NK-92 treated with Interleukin-12 subunit alpha and Interleukin-12 subunit beta, amount 100 ng/mL, for 24 hours (cell line): ENCODE measurements around the gene ORAI3.

Source experiments
- DNase-seq: peaks from one replicate; lab custom pipeline; 2025; lab: John Stamatoyannopoulos, UW

The ORAI3 gene

DNA sequence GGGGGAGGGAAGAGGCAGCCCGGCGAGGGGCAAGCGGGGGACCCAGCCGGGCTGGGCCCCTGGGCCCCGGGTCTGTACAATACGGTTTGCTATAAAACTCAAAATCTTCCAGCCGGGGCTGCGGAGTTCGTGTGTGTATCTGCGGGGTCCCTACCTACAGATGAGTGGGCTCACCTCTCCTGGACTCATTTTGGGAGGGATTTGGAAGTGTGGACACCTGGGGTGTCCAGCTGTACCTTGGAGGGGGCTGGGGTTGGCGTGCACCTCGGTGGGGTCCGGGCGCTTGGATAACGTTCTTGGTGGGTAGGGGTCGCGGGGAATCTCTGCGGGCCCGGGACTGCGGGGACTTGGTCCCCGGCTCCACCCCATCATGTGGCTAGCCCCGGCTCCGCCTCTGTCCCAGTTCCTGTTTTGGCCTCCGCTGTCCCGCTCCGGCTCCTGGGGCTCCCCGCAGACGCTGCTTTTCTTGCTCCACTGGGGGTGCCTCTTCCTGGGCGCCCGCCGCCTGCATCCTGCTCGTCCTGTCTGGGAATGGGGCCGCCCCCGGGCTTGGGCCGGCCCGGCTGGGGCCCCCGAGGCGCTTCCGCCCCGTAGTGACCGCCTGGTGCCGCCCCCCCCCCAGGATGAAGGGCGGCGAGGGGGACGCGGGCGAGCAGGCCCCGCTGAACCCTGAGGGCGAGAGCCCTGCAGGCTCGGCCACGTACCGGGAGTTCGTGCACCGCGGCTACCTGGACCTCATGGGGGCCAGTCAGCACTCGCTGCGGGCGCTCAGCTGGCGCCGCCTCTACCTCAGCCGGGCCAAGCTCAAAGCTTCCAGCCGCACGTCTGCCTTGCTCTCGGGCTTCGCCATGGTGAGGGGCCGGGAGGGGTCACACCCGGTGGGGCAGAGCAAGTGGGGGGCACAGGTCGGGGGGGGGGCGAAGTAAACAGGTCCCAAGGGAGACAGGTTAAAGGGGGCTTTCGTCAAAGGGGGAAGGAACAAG is at the start of gene ORAI3:
Gene ORAI3, plus strand, starts transcription at position 402 of the 983 bp plus-strand sequence. Its CDS starts 222 bp downstream, at position 624.
- DNase-seq, result no peak

DNA sequence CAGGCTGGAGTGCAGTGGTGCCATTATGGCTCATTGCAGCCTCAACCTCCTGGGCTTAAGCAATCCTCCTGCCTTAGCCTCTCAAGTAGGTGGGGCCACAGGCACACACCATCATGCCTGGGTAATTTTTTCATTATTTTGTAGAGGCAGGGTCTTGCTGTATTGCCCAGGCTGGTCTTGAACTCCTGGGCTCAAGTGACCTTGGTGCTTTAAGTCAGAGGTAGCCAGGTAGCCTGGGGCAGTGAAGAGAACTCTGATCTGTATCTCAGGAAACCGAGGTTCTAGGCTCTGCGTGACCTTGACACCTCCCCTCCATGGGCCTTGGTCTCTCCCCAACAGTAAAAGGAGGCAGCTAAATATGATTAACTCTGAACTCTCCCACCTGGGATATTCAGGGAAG is 49.1 kb upstream of the ORAI3 start:
- no peak for DNase-seq

DNA sequence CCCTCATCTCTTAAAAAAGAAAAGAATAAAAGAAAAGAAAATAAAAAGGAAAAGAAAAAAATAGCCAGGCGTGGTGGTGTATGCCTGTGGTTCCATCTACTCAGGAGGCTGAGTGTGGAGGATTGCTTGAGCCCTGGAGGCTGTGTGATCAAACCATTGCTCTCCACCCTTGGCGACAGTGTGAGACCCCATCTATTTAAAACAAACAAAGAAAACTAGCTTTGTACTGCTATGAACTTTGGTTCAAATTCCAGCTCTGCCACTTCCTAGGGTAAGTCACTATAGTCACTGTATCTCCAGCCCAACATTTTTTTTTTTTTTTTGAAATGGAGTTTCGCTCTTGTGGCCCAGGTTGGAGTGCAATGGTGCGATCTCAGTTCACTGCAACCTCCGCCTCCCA is 48.3 kb upstream of the ORAI3 start:
- DNase-seq, result no peak

DNA sequence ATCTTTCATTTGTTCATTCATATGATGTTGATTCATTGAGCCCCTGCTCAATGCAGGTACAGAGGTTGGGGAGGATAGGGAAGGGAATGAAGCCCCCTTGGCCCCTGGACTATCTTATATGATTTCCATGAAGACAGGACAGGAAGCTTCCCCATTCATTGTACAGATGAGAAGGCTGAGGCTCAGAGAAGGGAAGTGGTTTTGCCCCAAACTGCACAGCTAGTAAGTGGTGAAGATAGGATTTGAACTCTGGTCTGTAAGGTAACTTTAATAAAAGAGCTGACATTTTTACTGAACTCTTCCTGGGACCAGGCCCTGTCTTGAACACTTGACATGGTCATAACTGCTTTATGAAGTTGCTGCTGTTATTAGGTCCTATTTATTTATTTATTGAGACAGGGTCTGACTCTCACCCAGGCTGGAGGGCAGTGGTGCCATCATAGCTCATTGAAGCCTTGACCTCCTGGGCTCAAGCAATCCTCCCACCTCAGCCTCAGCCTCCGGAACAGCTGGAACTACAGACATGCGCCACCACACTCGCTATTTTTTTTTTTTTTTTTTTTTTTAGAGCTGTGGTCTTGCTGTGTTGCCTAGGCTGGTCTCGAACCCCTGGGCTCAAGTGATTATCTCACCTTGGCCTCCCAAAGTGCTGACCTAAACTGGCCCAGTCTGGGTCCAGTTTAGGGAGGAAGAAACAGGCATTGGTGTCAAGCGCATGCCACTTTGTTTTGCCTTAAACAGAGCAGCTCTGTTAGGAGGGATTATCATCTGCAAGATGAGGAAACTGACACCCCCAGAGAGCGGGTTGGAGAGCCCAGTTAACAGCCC is 47.5 kb upstream of the ORAI3 start:
- DNase-seq, result no peak

DNA sequence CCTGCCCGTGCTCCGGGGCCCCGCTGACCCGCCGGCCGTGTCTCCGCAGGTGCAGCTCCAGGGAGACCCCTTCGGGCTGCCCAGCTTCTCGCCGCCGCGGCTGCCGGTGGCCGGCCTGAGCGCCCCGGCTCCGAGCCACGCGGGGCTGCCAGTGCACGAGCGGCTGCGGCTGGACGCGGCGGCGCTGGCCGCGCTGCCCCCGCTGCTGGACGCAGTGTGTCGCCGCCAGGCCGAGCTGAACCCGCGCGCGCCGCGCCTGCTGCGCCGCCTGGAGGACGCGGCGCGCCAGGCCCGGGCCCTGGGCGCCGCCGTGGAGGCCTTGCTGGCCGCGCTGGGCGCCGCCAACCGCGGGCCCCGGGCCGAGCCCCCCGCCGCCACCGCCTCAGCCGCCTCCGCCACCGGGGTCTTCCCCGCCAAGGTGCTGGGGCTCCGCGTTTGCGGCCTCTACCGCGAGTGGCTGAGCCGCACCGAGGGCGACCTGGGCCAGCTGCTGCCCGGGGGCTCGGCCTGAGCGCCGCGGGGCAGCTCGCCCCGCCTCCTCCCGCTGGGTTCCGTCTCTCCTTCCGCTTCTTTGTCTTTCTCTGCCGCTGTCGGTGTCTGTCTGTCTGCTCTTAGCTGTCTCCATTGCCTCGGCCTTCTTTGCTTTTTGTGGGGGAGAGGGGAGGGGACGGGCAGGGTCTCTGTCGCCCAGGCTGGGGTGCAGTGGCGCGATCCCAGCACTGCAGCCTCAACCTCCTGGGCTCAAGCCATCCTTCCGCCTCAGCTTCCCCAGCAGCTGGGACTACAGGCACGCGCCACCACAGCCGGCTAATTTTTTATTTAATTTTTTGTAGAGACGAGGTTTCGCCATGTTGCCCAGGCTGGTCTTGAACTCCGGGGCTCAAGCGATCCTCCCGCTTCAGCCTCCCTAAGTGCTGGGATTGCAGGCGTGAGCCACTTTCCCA is 46.6 kb upstream of the ORAI3 start:
- peak; percentile 29 for DNase-seq

DNA sequence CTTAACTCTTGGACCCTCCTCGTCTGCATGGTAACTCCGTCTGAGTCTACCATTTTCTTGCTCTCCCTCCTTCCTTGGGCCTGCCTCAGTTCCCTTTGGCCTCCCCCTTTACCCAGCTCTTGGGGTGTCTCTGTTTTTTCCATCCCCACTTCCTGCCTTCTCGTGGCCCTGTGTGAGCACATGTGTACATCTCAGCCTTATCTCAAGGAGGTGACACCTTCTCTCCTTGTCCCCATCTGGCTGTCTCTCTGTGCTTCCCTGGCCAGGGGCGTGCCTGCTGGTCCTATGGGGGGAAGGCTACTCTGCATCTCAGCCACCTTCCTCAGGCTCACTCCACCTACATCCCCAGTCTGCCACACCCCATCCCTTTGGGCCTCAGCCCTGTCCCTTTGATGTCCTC is 45.9 kb upstream of the ORAI3 start:
- no peak for DNase-seq

DNA sequence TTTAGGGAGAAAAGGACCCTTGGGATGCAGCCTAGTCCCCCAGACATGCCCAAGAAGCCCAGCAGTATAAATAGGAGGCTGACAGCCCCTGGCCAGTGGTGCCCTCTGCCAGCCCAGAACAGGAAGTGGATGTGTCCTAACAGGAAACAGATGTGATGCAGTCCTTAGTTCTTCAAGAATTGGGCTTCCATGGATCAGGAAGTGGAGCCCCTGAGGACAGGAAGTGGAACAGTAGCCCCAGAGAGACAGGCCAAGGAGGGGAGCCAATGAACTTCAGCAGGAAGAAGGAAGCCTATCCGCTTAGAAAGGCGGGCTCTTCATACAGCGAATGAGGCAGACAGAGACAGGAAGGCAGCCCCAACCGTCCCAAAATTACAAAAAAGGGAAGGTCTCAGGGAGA is 45.3 kb upstream of the ORAI3 start:
- DNase-seq, result no peak

DNA sequence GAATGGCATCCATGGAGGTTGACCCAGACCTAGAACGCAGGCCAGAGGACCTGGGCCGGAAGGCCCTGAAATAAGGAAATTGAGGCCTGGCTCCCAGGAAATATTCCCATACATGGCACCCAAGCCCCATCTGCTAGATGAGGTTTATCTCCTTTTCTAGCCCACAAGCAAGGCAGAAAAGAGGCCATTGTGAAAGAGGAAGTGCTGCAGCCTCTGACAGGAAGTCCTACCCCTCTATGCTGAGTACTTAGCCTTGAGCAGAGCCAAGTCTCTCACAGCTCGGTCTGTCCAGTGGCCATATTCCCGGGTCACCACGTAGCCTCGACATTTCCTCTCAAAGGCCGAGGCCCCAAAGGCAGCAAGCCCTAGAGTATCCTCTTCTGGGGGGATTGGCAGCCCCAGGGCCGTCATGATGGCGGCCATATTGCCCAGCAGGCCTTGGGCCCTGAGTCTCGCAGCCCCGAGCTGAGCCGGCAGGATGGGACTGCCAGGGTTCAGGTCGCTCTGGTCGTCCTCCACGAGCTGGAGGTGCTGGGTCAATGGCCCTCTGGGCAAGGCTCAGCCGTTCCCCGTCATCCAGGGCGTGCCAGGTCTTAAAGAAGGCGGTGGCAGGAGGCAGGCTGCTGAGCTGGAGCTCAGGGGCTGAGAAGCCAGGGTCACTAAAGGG is 44.6 kb upstream of the ORAI3 start:
- no peak for DNase-seq

DNA sequence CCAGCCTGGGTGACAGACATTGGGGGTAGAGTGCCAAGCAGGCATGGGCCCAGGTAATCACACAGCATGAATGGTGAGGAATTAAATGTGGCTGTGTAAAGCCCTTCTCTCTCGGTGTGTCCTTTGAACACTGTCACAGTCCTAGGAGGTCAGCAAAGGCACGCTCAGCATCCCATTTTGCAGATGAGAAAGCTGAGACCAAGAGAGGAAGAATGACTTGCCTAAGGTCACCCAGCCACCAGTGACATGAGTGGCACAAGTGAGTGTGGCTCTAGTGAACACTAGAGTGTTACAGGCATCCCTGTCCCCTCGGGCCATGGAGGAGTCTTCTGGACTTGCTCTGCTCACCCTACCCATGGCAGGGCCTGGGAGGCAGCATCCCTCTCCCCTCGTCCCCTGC is 41.8 kb upstream of the ORAI3 start:
- no peak for DNase-seq

DNA sequence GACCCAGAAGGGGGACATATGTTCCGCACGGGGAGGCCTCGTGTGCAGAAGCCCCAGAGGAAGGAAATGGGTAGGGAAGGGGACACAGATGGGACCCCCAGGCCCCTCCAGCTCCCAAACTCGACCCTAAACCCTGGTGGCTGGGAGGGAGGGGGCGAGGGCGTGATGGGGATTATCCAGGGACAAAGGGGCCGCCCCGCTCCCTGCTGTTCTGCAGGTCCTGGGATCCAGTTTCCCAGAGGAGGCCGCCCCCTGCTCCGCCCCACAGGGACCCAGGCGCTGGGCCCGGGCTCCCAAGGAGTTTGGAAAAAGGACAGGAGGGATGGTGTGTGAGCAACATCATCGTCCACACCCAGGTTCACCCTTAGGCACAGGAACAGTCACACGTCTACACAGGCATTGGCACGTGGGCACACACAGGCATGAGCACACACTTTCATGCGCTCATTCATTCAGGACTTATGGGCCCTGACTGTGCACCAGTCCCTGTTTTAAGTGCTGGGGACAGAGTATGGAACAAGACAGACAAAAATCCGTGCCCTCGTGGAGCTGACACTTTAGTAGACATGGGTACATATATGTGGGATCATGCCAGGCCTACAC is 38.3 kb upstream of the ORAI3 start:
- DNase-seq, result no peak

DNA sequence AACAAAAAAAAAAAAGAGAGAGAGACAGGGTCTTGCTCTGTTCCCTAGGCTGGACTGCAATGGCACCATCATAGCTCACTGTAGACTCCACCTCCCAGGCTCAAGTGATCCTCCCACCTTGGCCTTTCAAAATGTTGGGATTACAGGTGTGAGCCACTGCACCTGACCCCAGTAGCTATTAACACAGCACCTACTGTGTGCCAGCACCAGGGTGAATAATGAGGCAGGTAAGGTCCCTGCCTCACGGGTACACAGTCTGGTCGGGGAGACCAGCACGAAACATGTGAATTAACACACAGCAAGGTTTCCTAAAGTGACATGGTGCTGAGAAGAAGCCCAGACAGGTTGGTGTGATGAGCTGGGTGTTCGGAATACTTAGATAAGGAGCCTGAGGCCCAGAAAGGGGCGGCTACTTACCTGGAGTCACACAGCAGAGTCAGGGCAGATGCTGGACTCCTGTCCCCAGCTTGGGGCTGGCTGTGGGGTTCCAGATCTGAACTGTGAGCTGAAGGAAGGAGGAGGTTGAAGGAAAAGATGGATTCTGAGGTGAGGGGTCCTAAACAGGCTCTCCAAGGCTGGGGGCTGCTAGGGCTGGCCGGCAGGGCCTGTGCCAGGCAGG is 36.0 kb upstream of the ORAI3 start:
- DNase-seq, result no peak

DNA sequence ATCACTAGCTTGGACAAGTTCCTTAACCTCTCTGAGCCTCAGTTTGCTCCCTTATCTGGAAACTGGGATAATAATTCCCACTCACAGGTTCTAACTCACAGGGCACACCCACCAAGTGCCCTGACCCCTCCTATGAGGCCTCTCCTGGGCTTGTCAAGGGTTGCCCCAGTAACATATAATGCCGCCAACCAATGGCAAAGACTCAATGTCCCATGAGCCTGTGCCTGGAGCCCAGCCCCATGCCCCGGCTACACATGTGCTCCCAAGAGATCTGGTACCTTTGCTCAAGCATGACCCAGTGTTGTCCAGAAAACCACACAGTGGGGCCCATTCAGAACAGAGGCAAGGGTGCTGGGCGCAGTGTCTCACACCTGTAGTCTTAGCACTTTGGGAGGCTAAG is 34.0 kb upstream of the ORAI3 start:
- DNase-seq, result no peak

DNA sequence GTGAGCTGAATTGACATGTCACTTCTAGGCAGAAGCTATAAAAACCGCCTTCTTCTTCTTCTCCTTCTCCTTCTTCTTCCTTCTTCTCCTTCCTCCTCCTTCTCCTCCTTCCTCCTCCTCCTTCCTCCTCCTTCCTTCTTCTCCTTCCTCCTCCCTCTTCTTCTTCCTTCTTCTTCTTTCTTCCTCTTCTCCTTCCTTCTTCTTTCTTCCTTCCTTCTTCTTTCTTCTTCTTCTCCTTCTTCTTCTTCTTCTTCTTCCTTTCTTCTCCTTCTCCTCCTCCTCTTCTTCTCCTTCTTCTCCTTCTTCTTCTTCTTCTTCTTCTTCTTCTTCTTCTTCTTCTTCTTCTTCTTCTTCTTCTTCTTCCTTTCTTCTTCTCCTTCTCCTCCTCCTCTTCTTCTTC is 30.3 kb upstream of the ORAI3 start:
- DNase-seq, result no peak

DNA sequence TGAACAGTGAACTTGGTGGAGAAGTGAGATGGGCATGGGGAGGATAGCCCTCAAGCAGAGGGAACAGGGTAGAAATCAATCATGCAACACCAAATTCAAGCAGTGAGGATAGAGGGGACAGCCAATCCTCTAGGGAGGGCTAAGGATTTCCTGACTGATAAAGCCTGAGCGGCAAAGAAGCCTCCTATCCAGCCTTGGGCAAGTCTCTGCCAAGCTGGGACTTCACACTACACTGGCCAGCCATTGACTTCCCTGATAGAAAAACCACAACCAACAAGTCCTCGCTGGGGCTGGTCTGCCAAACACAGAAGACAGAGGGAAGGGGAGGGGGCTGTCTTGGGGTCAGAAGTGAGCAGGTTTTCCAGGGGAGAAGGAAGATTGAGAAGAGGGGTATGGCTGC is 28.0 kb upstream of the ORAI3 start:
- no peak for DNase-seq

DNA sequence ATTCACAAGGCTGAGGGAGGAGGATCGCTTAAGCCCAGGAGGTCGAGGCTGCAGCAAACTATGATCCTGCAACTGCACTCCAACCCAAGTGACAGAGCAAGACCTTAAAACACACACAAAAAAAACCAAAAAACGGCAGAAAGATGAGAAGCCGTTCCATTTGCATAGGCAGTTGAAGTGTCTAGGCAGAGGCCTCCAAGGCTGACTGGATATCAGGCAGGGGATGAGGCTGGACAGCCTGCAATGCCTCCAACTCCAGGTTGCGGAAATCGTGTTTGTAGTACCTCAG is 27.5 kb upstream of the ORAI3 start:
- no peak for DNase-seq

DNA sequence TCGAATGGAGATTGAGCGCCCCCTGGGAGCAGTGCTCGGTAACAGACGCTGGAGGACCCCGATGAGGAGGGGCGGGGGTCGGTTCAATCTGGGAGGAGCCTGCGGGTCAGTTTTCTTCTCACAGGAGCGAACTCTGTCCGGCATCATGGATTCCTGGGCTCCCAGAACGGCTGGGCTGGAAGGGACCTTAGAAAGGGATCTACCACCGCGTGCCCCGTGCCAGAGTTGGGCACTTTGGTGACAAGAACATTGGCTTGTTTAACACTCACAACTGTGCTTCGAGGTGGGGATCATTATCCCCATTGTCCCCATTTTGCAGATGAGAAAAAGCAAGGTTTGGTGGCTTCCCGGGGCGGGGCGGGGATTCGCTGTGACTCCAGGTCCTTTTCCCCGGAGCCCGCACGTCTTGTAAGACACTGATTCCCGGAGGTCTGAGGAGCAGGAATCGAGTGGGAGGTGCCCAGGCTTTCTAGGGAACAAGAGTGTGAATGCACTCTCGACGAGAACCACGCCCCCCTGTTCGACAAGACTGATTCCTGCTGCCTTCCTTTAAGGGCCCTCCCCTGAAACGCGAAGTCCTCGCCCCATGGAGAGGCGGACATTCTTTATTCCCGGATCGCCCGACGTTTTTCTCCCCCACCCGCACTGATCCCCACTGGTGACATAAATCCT is 27.0 kb upstream of the ORAI3 start:
- DNase-seq, result peak; percentile 75

DNA sequence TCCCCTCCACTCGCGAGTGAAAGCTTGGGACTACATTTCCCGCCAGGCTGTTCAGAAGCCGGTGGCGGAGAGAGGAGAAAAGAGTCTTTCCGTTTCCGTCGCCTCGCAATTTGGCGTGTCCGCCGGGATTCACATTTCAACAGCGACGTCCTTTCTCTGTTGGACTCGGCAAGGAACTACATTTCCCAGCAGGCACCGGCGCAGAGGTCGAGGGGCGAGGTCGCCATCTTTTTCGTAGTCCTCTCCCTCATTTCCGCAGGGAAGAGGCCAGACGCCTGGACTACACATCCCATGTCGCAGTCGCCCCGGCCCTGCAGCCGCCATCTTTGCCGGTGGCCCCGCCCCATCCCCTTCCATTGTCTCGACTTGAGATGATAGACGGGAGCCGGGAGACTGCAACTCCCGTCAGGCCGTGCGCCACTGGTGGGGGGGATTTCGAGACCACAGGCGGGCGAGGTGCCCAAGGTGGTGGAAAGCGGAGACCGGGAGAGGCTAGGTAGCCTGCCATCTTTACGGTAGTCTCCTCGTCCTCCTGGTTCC is 26.4 kb upstream of the ORAI3 start:
- peak; percentile 99 for DNase-seq

DNA sequence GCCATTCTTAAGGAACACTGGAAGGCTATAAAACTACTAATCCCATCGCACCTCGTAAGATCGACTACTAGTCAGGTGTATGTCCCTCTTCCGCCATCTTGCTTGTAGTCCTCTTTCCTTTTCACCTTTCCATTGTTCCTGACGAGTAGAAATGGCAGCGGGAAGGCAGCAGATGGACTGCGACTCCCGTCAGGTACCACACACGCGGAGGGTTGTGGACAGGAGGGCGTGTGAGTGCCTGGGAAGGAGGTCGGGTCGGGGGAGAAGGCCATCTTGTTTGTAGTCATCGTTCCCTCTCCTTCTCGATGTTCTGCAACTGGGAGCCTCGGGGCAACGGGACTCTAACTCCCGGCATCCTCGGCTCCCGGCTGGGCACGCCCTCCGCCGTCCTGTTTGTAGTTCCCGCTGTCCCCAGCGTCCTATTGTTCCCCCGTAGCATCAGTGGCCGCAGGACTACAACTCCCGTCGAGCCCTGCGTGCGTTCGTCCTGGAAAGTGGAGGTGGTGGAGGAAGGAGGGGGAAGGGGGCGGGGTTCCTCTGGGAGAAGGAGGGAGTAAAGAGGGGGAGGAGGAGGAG is 25.8 kb upstream of the ORAI3 start:
- DNase-seq, result peak; percentile 97

DNA sequence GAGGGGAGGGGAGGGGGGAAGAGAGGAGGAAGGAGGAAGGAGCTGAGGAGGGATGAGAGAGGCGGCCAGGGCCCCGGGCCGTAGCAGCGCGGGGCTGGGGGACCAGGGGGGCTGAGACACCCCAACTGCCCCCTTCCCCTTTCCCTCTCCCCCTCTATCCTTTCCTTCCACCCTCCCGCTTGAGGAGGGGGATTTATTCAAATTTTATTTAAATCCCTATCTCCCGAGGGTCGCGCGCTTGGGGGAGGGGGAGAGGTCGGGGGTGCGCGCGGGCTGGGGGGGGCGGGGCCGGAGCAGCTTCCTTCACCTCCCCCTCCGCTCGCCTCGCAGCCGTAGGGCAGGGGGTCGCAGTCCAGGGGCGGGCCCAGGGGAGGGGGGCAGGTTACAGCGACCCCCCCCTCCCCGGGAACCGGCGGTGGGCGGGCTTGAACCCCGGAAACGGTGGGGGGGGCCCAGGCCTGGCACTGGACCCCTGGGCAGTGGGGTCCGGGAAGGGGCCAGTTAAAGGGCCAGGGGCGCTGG is 25.3 kb upstream of the ORAI3 start, which contains the start of gene FBXL19:
Gene FBXL19, plus strand, starts transcription at position 19 of the 522 bp plus-strand sequence. CDS start 2,183 bp downstream, outside the sequence.
- DNase-seq, result no peak
